H1 (cell line): ENCODE data around the gene PGAM5. TPM values are rescaled to one million over a fixed set of nuclear protein-coding genes. Genes with fewer than 3 reads are reported as not detected.

ENCODE experiments used
- CTCF ChIA-PET: fragments of 300-600 bp; sonication (Branson Sonifier 250); formaldehyde crosslinking; loops from one replicate; lab custom pipeline; 2021; ENCODE audit not compliant: partially characterized antibody; lab: Charles Lee
- POLR2A ChIA-PET: fragments of 300-600 bp; sonication (Branson Sonifier 250); formaldehyde crosslinking; loops from one replicate; lab custom pipeline; 2021; ENCODE audit warnings: inconsistent platforms; ENCODE audit not compliant: partially characterized antibody; lab: Charles Lee
- DNase-seq, 2 experiments: peaks; one replicate each; pipeline versions ENCODE4 v3.0.0 to v3.0.0-alpha.2; 2010 to 2022; ENCODE audit warnings: low spot score in 2 of 2, low read depth in 1 of 2, mixed read lengths in 1 of 2
- FAIRE-seq: peaks from 2 replicates; lab custom pipeline; 2011; peaks lifted over from hg19 to GRCh38; lab: Jason Lieb, UNC
- H2AFZ ChIP-seq: 2 replicates; pipeline ENCODE4 v1.8.1; 2012; ENCODE audit warnings: low read length, inconsistent platforms
- H2AK5ac ChIP-seq: 2 replicates; pipeline ENCODE4 v1.6.1; 2013; ENCODE audit warnings: low read depth, low read length
- H2BK120ac ChIP-seq: replicated peaks from 2 replicates; pipeline ENCODE3; 2013; ENCODE audit warnings: low read depth, low read length, inconsistent platforms
- H2BK12ac ChIP-seq: 2 replicates; pipeline ENCODE4 v1.6.1; 2013; ENCODE audit warnings: low read depth, low read length
- H2BK15ac ChIP-seq: 2 replicates; pipeline ENCODE4 v1.6.1; 2013; ENCODE audit warnings: low read length
- H2BK20ac ChIP-seq: 2 replicates; pipeline ENCODE4 v1.6.1; 2013; ENCODE audit warnings: low read length
- H2BK5ac ChIP-seq: 2 replicates; pipeline ENCODE4 v1.6.1; 2013; ENCODE audit warnings: low read depth, low read length
- H3K14ac ChIP-seq: 2 replicates; pipeline ENCODE4 v1.6.1; 2013; ENCODE audit warnings: inconsistent platforms; ENCODE audit not compliant: insufficient read length
- H3K18ac ChIP-seq: 2 replicates; pipeline ENCODE4 v1.6.1; 2013; ENCODE audit warnings: low read length; ENCODE audit errors: extremely low read depth
- H3K23ac ChIP-seq: 2 replicates; pipeline ENCODE4 v1.6.1; 2013; ENCODE audit warnings: inconsistent platforms; ENCODE audit not compliant: insufficient read length
- H3K23me2 ChIP-seq: 2 replicates; pipeline ENCODE4 v1.6.1; 2013; ENCODE audit warnings: low read depth, low read length
- H3K27ac ChIP-seq: 2 replicates; pipeline ENCODE4 v1.6.1; 2011; ENCODE audit warnings: low read depth, low read length, inconsistent platforms
- H3K27me3 ChIP-seq, 4 experiments: replicated peaks in 1 of 4; 1 replicate in 1 of 4; 2 replicates in 3 of 4; pipeline versions ENCODE4 v1.6.1 to v1.8.1; 2011 to 2013; ENCODE audit warnings: low read length in 3 of 4, mild to moderate bottlenecking in 3 of 4, inconsistent platforms in 2 of 4, mixed read lengths in 2 of 4, moderate library complexity in 1 of 4; ENCODE audit not compliant: control insufficient read depth in 3 of 4, insufficient read depth in 3 of 4; ENCODE audit errors: extremely low read depth in 1 of 4
- H3K36me3 ChIP-seq, 4 experiments: 2 replicates each; pipeline versions ENCODE4 v1.6.1 to v1.8.1; 2011 to 2013; ENCODE audit warnings: mild to moderate bottlenecking in 4 of 4, low read length in 3 of 4, moderate library complexity in 2 of 4, control low read depth in 1 of 4, inconsistent platforms in 1 of 4; ENCODE audit not compliant: insufficient read depth in 4 of 4, control insufficient read depth in 2 of 4
- H3K4ac ChIP-seq: replicated peaks from 2 replicates; pipeline ENCODE3; 2013; ENCODE audit warnings: low read length, low read depth, mixed read lengths, inconsistent platforms; ENCODE audit not compliant: insufficient read length
- H3K4me1 ChIP-seq, 4 experiments: replicated peaks in 1 of 4; 1 replicate in 1 of 4; 2 replicates in 3 of 4; pipeline versions ENCODE4 v1.6.1 to v1.8.1; 2011 to 2013; ENCODE audit warnings: low read length in 3 of 4, inconsistent platforms in 2 of 4, mixed read lengths in 1 of 4; ENCODE audit not compliant: insufficient read depth in 4 of 4, control insufficient read depth in 3 of 4
- H3K4me2 ChIP-seq, 2 experiments: 2 replicates each; pipeline versions ENCODE4 v1.6.1 to v1.8.1; 2011 to 2013; ENCODE audit warnings: low read depth in 2 of 2, low read length in 2 of 2, control low read depth in 1 of 2, inconsistent platforms in 1 of 2, mild to moderate bottlenecking in 1 of 2; ENCODE audit not compliant: insufficient read depth in 1 of 2
- H3K4me3 ChIP-seq, 4 experiments: fragments of 200-600, 300-600 bp in 1 of 4; sonication (generic), shearing (Covaris generic), sonication (Bioruptor Twin) in 1 of 4; 2 replicates each; pipeline versions ENCODE4 v1.5.1 to v1.8.1; 2011 to 2016; ENCODE audit warnings: low read length in 4 of 4, low read depth in 3 of 4, control low read depth in 2 of 4, inconsistent platforms in 2 of 4, mild to moderate bottlenecking in 2 of 4, mixed read lengths in 1 of 4, moderate library complexity in 1 of 4; ENCODE audit not compliant: insufficient read depth in 2 of 4; ENCODE audit errors: extremely low read depth in 1 of 4
- H3K56ac ChIP-seq: replicated peaks from 2 replicates; pipeline ENCODE3; 2013; ENCODE audit warnings: low read depth, mild to moderate bottlenecking, mixed read lengths, low read length, inconsistent platforms; ENCODE audit not compliant: insufficient read length
- H3K79me1 ChIP-seq: 2 replicates; pipeline ENCODE4 v1.6.1; 2013; ENCODE audit warnings: low read depth, low read length, control low read depth
- H3K79me2 ChIP-seq, 2 experiments: 2 replicates each; pipeline versions ENCODE4 v1.6.1 to v1.8.1; 2012 to 2013; ENCODE audit warnings: low read length in 2 of 2, mild to moderate bottlenecking in 2 of 2, inconsistent platforms in 1 of 2; ENCODE audit not compliant: insufficient read depth in 2 of 2, control insufficient read depth in 1 of 2
- H3K9ac ChIP-seq, 4 experiments: replicated peaks in 1 of 4; 1 replicate in 1 of 4; 2 replicates in 3 of 4; pipeline versions ENCODE4 v1.6.1 to v1.8.1; 2011 to 2013; ENCODE audit warnings: low read depth in 3 of 4, low read length in 3 of 4, control low read depth in 2 of 4, mild to moderate bottlenecking in 2 of 4, moderate library complexity in 2 of 4, inconsistent platforms in 1 of 4; ENCODE audit errors: extremely low read depth in 1 of 4
- H3K9me3 ChIP-seq, 2 experiments: 2 replicates each; pipeline versions ENCODE4 v1.6.1 to v1.8.1; 2012 to 2013; ENCODE audit warnings: mild to moderate bottlenecking in 2 of 2, moderate library complexity in 2 of 2, control low read depth in 1 of 2, inconsistent platforms in 1 of 2, low read depth in 1 of 2, low read length in 1 of 2, mixed read lengths in 1 of 2; ENCODE audit not compliant: insufficient read depth in 2 of 2
- H4K20me1 ChIP-seq, 2 experiments: replicated peaks in 1 of 2; 2 replicates each; pipeline versions ENCODE3 to v1.8.1; 2011 to 2013; ENCODE audit warnings: inconsistent platforms in 2 of 2, low read length in 2 of 2, mild to moderate bottlenecking in 1 of 2; ENCODE audit not compliant: insufficient read depth in 2 of 2, control insufficient read depth in 1 of 2
- H4K5ac ChIP-seq: 2 replicates; pipeline ENCODE4 v1.6.1; 2013; ENCODE audit warnings: low read length, low read depth, mixed read lengths, inconsistent platforms; ENCODE audit not compliant: insufficient read length
- H4K8ac ChIP-seq: 2 replicates; pipeline ENCODE4 v1.8.0; 2013; ENCODE audit warnings: mild to moderate bottlenecking, moderate library complexity, low read length, inconsistent platforms; ENCODE audit not compliant: insufficient read depth; ENCODE audit errors: extremely low read depth
- H4K91ac ChIP-seq: replicated peaks from 2 replicates; pipeline ENCODE3; 2013; ENCODE audit warnings: low read length, mixed read lengths, inconsistent platforms; ENCODE audit not compliant: insufficient read length
- CBX8 ChIP-seq: fragments of 300-800, 300-1000 bp; sonication (generic); IDR thresholded peaks from 2 replicates; pipeline ENCODE4 v1.7.1; 2016; ENCODE audit warnings: low read depth, low read length, borderline replicate concordance
- EZH2 ChIP-seq: fragments of 200-600 bp; sonication (generic); IDR thresholded peaks from 2 replicates; pipeline ENCODE4 v1.7.1; 2012; ENCODE audit warnings: low read depth, mild to moderate bottlenecking, moderate library complexity, low read length, inconsistent platforms; ENCODE audit not compliant: severe bottlenecking
- POU5F1 ChIP-seq: IDR thresholded peaks from 2 replicates; pipeline ENCODE4 v1.6.1; 2011; ENCODE audit warnings: low read depth, mild to moderate bottlenecking, low read length, moderate library complexity
- RAD21 ChIP-seq, 2 experiments: IDR thresholded peaks in 1 of 2; conservative IDR thresholded peaks in 1 of 2; 2 replicates each; pipeline ENCODE4 v1.6.1; 2011; ENCODE audit warnings: low read depth in 2 of 2, low read length in 2 of 2, improper control_type of control experiment in 1 of 2, inconsistent platforms in 1 of 2, mild to moderate bottlenecking in 1 of 2, moderate library complexity in 1 of 2
- SAP30 ChIP-seq: fragments of 300-600 bp; sonication (generic); IDR thresholded peaks from 2 replicates; pipeline ENCODE4 v1.7.1; 2012; ENCODE audit warnings: low read length, moderate library complexity, mild to moderate bottlenecking, inconsistent platforms; ENCODE audit not compliant: insufficient read depth, insufficient replicate concordance
- SIRT6 ChIP-seq: IDR thresholded peaks from one replicate; pipeline ENCODE4 v1.7.1; 2012; ENCODE audit warnings: low read length, inconsistent platforms
- SIX5 ChIP-seq: IDR thresholded peaks from 2 replicates; pipeline ENCODE4 v1.6.1; 2011; ENCODE audit warnings: mild to moderate bottlenecking, low read depth, low read length
- SUZ12 ChIP-seq: fragments of 200-600 bp; sonication (generic); IDR thresholded peaks from 2 replicates; pipeline ENCODE4 v1.6.1; 2012; ENCODE audit warnings: mild to moderate bottlenecking, inconsistent platforms, low read length, moderate library complexity, mixed read lengths
- TBP ChIP-seq: IDR thresholded peaks from 2 replicates; pipeline ENCODE4 v1.6.1; 2011; ENCODE audit warnings: low read depth, low read length, improper control_type of control experiment
- TEAD4 ChIP-seq: IDR thresholded peaks from 2 replicates; pipeline ENCODE4 v1.6.1; 2012; ENCODE audit warnings: low read depth, low read length, inconsistent platforms, mixed read lengths
- WGBS, 2 experiments: shearing (Covaris generic) in 1 of 2; methylation state at CpG; one replicate each; pipeline versions ENCODE4 v1.1.6 to v1.1.7; 2013 to 2015; ENCODE audit warnings: low lambda C conversion rate in 2 of 2, mixed read lengths in 2 of 2, inconsistent platforms in 1 of 2, low coverage in 1 of 2, missing lambda C conversion rate in 1 of 2; ENCODE audit not compliant: insufficient replicate concordance in 2 of 2, insufficient coverage in 1 of 2, insufficient read length in 1 of 2; ENCODE audit errors: extremely low coverage in 1 of 2, missing lambda C conversion rate in 1 of 2; 5-methylcytosine and 5-hydroxymethylcytosine counted together
- polyA plus RNA-seq, 7 experiments: library from polyadenylated mRNA; depleted of rRNA in 3 of 7; stranded (reverse) in 5 of 7; unstranded in 2 of 7; fragments of >200 nt in 5 of 7; fragments of 200-250 nt in 2 of 7; gene quantifications; 1 replicate in 5 of 7; 2 replicates in 1 of 7; 4 replicates in 1 of 7; pipeline versions ENCODE4 v1.2.1 to v1.2.3, GENCODE V29; 2011 to 2013; ENCODE audit warnings: missing spikeins in 2 of 7, mixed read lengths in 2 of 7
- total RNA-seq: library from RNA; stranded (reverse); fragmentation: NEBNext Ultra II Directional; extraction: Animal tissue kit (Norgen Biotek cat#: 25700); gene quantifications from 2 replicates; pipeline ENCODE4 v1.2.1, GENCODE V29; 2021
- TF ChIP-seq, protein P1 (sequence below), 3 experiments: IDR thresholded peaks; 1 replicate in 2 of 3; 2 replicates in 1 of 3; pipeline versions ENCODE4 v1.5.1 to v1.6.1; 2011; ENCODE audit warnings: low read length in 3 of 3, mild to moderate bottlenecking in 3 of 3, inconsistent platforms in 2 of 3, low read depth in 1 of 3, moderate library complexity in 1 of 3; ENCODE audit not compliant: insufficient read depth in 1 of 3; ENCODE audit errors: control extremely low read depth in 1 of 3

PGAM5 gene
- total and polyA plus RNA-seq, 2 of the 8 experiments (the other 6 are each of a cell fraction or from before 2014, with no cell fraction given), result 66.4 to 84.0 TPM

DNA sequence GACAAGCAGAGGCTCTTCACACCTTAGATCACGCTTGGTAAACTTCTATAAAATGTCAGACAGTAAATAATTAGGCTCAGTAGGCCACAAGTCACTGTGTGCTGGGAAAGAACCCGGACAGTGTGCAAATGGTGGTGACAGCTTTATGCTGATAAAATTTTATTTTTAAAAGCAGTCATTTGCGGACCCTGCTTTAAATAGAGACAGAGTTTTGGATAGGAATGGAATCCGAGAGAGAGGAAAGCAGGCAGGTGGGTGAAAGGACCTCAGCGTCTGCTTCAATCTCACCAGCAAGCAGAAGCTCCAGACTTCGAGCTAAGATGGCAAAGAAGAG is 29.6 kb downstream of the PGAM5 start:
- H4K8ac ChIP-seq, result no peak overlapping the region
- no peak overlapping the region for H3K4me3 ChIP-seq
- H3K9ac ChIP-seq, result no peak overlapping the region
- no peak for DNase-seq
- no peak overlapping the region for H2AK5ac ChIP-seq
- no peak overlapping the region for H3K27ac ChIP-seq
- no peak overlapping the region for H2BK12ac ChIP-seq
- no peak overlapping the region for H4K91ac ChIP-seq
- H2BK120ac ChIP-seq, result no peak overlapping the region
- no peak overlapping the region for H4K5ac ChIP-seq
- no peaks in the 10 kb centered on the region for H3K9me3 ChIP-seq
- no peak overlapping the region for H3K4me2 ChIP-seq
- no peaks in the 10 kb centered on the region for H3K4me1 ChIP-seq
- H3K56ac ChIP-seq, result no peak overlapping the region
- H4K20me1 ChIP-seq, result peaks cover 8 to 25% of the 10 kb centered on the region in 2 experiments
- H3K14ac ChIP-seq, result no peak overlapping the region
- peaks cover 0 to 18% of the 10 kb centered on the region in 2 experiments; a peak in 2 of 4 replicates for H3K79me2 ChIP-seq
- POLR2A ChIA-PET, result interaction anchor here (0.7 to 1.2 kb wide), 3 partner anchors 13 to 15 kb away, joined by 3 to 4 read pairs (median 3); no protein-coding TSS in a partner anchor
- H2BK5ac ChIP-seq, result no peak overlapping the region
- peaks cover 50 to 82% (median 73%) of the 10 kb centered on the region in 4 experiments for H3K36me3 ChIP-seq
- H3K18ac ChIP-seq, result no peak overlapping the region
- no peak for FAIRE-seq
- H3K79me1 ChIP-seq, result peaks cover 6% of the 10 kb centered on the region
- 88% methylated on average over 6 of the region's 6 CpGs; no CpG with 5 or more reads in 1 of the 2 experiments for WGBS, 2 experiments
- CTCF ChIA-PET, result interaction anchor here (2.8 kb wide), 1 partner anchor 15 kb away, joined by 9 read pairs; no protein-coding TSS in a partner anchor
- no peak overlapping the region for H2AFZ ChIP-seq
- peaks cover 3% of the 10 kb centered on the region; the same call in 1 of the 2 replicates for H3K23me2 ChIP-seq
- H2BK15ac ChIP-seq, result no peak overlapping the region
- H3K23ac ChIP-seq, result no peak overlapping the region
- H3K4ac ChIP-seq, result no peak overlapping the region
- H2BK20ac ChIP-seq, result no peak overlapping the region
- no peaks in the 10 kb centered on the region for H3K27me3 ChIP-seq
- TF ChIP-seq, protein P1, sequence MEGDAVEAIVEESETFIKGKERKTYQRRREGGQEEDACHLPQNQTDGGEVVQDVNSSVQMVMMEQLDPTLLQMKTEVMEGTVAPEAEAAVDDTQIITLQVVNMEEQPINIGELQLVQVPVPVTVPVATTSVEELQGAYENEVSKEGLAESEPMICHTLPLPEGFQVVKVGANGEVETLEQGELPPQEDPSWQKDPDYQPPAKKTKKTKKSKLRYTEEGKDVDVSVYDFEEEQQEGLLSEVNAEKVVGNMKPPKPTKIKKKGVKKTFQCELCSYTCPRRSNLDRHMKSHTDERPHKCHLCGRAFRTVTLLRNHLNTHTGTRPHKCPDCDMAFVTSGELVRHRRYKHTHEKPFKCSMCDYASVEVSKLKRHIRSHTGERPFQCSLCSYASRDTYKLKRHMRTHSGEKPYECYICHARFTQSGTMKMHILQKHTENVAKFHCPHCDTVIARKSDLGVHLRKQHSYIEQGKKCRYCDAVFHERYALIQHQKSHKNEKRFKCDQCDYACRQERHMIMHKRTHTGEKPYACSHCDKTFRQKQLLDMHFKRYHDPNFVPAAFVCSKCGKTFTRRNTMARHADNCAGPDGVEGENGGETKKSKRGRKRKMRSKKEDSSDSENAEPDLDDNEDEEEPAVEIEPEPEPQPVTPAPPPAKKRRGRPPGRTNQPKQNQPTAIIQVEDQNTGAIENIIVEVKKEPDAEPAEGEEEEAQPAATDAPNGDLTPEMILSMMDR (IDR thresholded peaks at IDR 0.05; ENCODE audit: control extremely low read depth in 1 of 3, insufficient read depth in 1 of 3, low read depth in 1 of 3, low read length in 3 of 3), result no peak
- TF ChIP-seq EZH2 (no peak), SIRT6 (no peak), SAP30 (no peak), SIX5 (no peak), TBP (no peak), POU5F1 (no peak), CBX8 (no peak), RAD21 (IDR thresholded peaks at IDR 0.05 in 1 of 2, conservative IDR thresholded peaks at IDR 0.05 in 1 of 2; ENCODE audit: low read depth in 2 of 2, low read length in 2 of 2) (no peak), SUZ12 (no peak), TEAD4 (no peak)
